ENCODE measurements around the gene MAPKAP1.
"Not testable (repeated sequence)": the region's sequence is repeated elsewhere in the genome, so short reads cannot be mapped to it uniquely, and the experiment has no call there.

The MAPKAP1 gene

GRCh38 chr9:125732562-125732961 lies 25.6 kb upstream of the MAPKAP1 start:
- in situ Hi-C loops (cut with MboI; ENCODE audit: low sequenced_read_pairs), result no loop called here

- in situ Hi-C loops (cut with MboI; ENCODE audit: low sequenced_read_pairs), result no loop called here
Observed at GRCh38 chr9:125730168-125730567, 23.2 kb upstream of the MAPKAP1 start.

GRCh38 chr9:125726456-125727132 lies 19.6 kb upstream of the MAPKAP1 start:
- in situ Hi-C loops (cut with MboI; ENCODE audit: low sequenced_read_pairs), result no loop called here

DNA sequence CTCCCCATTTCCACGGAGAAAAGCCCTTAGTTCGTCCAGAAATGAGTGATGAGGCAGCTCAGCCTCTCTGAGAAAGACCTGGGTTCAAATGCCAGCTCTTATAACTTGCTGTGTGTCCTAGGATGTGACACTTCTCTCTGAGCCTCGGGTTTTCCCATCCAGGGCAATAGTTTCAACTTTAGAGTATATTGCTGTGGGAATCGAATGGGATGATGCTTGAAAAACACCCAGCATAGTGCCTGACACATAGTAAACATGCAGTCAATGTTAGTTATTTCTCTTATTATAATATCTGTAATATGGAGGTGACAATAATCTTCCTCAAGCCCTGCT lies 430 bp upstream of the MAPKAP1 start:
- in situ Hi-C loops (cut with MboI; ENCODE audit: low sequenced_read_pairs), result no loop called here

- in situ Hi-C loops (cut with MboI; ENCODE audit: low sequenced_read_pairs), result no loop called here
Observed at GRCh38 chr9:125705893-125706292, 1.1 kb downstream of the MAPKAP1 start.

- in situ Hi-C loops (cut with MboI; ENCODE audit: low sequenced_read_pairs), result no loop called here
Observed at GRCh38 chr9:125703662-125704061, 3.3 kb downstream of the MAPKAP1 start.

GRCh38 chr9:125701351-125701750 lies 5.7 kb downstream of the MAPKAP1 start:
- in situ Hi-C loops (cut with MboI; ENCODE audit: low sequenced_read_pairs), result no loop called here

GRCh38 chr9:125700791-125701190 lies 6.2 kb downstream of the MAPKAP1 start:
- in situ Hi-C loops (cut with MboI; ENCODE audit: low sequenced_read_pairs), result no loop called here

GRCh38 chr9:125699870-125700269 lies 7.1 kb downstream of the MAPKAP1 start:
- in situ Hi-C loops (cut with MboI; ENCODE audit: low sequenced_read_pairs), result no loop called here

DNA sequence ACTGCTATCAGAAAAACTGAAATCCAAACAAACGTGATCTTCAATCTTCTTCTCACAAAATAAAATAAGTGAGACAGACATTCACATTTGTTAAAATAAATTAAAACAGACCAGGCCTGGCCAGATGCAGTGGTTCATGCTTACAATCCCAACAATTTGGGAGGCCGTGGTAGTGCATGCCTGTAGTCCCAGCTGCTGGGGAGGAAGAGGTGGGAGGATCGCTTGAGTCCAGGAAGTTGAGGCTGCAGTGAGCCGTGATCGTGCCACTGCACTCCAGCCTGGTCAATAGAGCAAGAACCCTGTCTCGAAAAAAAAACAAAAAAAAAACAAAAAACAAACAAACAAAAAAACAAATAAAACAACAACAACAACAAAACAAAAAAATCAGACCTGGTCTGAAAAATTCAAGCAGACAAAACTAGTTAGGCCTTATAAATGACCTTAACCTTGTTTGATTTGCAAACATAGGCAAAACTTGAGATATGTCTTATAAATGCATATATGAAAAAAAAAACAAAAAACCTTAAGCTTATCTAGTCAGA lies 10.8 kb downstream of the MAPKAP1 start:
- in situ Hi-C loops (cut with MboI; ENCODE audit: low sequenced_read_pairs), result no loop called here

DNA sequence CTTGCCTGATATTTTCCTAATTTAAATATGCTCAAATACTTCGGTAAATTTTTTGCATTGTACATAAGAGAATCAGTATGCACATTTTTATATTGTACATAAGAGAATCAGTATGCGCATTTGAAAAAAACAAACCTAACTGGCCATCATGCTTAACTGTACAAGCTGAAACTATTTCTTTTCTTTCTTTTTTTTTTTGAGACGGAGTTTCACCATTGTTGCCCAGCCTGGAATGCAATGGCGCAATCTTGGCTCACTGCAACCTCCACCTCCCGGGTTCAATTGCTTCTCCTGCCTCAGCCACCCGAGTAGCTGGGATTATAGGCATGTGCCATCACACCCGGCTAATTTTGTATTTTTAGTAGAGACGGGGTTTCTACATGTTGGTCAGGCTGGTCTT lies 11.5 kb downstream of the MAPKAP1 start:
- in situ Hi-C loops (cut with MboI; ENCODE audit: low sequenced_read_pairs), result not testable (repeated sequence)

DNA sequence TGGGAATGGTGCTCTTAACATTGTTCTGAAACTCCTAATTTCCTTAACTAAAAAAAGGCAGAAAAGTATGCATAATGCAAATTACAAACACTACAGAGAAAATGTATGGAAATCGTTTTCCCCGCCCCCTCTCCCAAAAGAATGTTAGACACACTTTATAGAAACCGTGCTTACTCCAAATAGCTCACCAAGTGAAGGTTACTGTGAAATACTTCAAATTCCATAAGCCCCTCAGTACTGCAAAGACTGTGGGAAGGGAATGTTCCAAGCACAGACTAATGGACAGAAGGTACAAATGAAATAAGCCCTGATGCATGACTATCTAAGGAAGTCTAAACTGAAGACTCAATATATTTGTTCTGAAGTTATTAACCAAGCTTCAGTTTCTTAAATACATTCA lies 12.5 kb downstream of the MAPKAP1 start:
- in situ Hi-C loops (cut with MboI; ENCODE audit: low sequenced_read_pairs), result no loop called here

- in situ Hi-C loops (cut with MboI; ENCODE audit: low sequenced_read_pairs), result not testable (repeated sequence)
Observed at GRCh38 chr9:125693492-125693891, 13.5 kb downstream of the MAPKAP1 start.

GRCh38 chr9:125691869-125692268 lies 15.1 kb downstream of the MAPKAP1 start:
- in situ Hi-C loops (cut with MboI; ENCODE audit: low sequenced_read_pairs), result no loop called here

- in situ Hi-C loops (cut with MboI; ENCODE audit: low sequenced_read_pairs), result no loop called here
Observed at GRCh38 chr9:125690679-125691078, 16.3 kb downstream of the MAPKAP1 start.

GRCh38 chr9:125687163-125687863 lies 19.7 kb downstream of the MAPKAP1 start:
- in situ Hi-C loops (cut with MboI; ENCODE audit: low sequenced_read_pairs), result no loop called here

DNA sequence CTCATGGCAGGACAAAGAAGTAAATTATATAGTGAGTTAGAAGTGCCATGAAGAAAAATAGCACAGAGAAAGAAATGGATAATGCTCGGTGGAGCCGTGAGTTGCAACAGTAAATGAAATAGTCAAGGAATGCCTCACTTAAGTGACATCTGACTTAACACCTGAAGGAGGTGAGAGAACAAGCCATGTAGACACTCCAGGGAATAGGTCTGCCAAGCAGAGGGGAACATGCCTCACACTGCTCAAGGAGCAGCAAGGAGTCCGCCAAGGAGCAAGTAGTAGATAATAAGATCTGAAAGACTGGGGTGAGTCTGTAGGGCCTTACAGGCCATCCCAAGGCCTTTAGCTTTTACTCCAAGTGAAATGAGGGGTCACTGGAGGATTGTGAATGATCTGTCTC lies 21.8 kb downstream of the MAPKAP1 start:
- in situ Hi-C loops (cut with MboI; ENCODE audit: low sequenced_read_pairs), result no loop called here

DNA sequence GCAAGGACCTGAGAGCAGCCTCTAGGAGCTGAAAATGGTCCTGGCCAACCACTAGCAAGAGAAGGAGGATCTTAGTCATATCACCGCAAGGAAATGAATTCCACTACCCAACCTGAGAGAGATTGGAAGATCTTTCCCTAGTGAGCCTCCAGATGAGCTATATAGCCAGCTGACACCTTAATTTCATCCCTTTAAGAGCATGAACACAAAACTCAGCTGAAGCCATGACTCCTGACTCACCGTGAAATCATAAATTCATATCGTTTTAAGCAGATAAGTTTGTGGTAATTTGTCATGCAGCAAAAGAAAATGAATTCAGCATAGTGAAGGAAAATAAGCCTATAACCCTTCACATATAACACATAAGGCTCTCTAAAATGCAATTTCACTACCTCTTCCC lies 23.5 kb downstream of the MAPKAP1 start:
- in situ Hi-C loops (cut with MboI; ENCODE audit: low sequenced_read_pairs), result no loop called here

DNA sequence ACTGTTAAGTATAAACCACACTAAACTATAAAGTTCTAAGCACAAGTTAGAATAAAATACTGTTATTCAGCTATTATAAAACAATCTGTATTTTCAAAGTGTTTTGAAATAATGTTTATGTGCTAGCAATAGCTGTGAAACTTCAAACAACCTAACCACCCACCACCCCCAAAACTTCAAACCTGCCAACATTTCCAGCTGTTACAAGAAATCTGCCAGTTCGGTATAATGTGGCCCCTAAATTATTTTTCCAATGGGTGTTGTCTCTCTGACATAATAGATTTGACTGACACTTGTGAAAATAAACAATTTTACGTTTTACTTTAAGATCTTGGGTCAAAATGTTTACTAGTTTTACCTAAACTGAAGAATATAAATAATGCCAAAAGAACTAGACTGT lies 24.7 kb downstream of the MAPKAP1 start:
- in situ Hi-C loops (cut with MboI; ENCODE audit: low sequenced_read_pairs), result no loop called here

DNA sequence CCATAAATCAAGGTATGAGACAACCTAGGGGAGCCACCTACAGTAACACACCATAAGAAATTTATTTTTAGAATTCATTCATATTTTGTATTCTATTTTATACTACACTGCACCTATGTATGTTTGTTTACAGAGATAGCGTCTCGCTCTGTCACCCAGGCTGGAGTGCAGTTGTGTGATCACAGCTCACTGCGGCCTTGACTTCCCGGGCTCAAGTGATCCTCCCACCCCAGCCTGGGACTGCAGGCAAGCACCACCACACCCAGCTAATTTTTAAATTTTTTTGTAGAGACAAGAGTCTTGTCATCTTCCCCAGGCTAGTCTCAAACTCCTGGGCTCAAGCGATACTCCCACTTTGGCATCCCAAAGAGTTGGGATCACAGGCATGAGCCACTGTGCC lies 25.4 kb downstream of the MAPKAP1 start:
- in situ Hi-C loops (cut with MboI; ENCODE audit: low sequenced_read_pairs), result no loop called here

- in situ Hi-C loops (cut with MboI; ENCODE audit: low sequenced_read_pairs), result no loop called here
Observed at GRCh38 chr9:125681086-125681622, 25.9 kb downstream of the MAPKAP1 start.

DNA sequence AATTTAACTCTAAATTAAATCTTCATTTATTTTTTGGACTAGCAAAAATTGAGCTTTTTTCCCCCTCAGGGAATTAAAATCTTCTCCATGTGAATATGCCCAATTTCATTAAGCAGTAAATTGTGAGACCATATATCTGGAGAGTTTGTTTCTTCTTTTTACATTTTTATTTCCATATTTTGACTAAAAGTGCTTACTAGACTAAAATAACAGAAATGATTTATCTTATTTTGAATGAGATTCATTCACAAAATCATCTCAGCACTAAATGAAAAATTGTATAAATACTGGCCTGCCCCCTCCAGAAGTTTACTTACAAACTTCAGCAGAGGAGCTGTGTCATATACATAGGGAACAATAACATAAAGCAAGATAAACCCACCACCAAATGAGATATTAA lies 26.6 kb downstream of the MAPKAP1 start:
- in situ Hi-C loops (cut with MboI; ENCODE audit: low sequenced_read_pairs), result no loop called here

Measured in HL-60/S4 treated with retinoic acid at 250 ng/mL for 4 days and 3 days (cell line).